Prostate gland (tissue), 2 donors: ENCODE measurements around the gene TMPRSS6. TPM values are rescaled to one million over a fixed set of nuclear protein-coding genes. Genes with fewer than 3 reads are reported as not detected.

Source experiments
- DNase-seq: peaks from one replicate; pipeline ENCODE4 v3.0.0-alpha.2; 2019; ENCODE audit warnings: low spot score
- H3K27ac ChIP-seq, 2 donors: fragments of 200-600 bp; sonication (generic); 2 replicates each; pipeline ENCODE4 v1.5.1; 2017 to 2019
- H3K27me3 ChIP-seq: fragments of 200-600 bp; sonication (generic); replicated peaks from 2 replicates; pipeline ENCODE4 v1.5.1; 2019; ENCODE audit not compliant: insufficient read depth
- H3K36me3 ChIP-seq, 2 donors: fragments of 200-600 bp; sonication (generic); 1 replicate in 1 of 2; 2 replicates in 1 of 2; pipeline versions ENCODE4 v1.5.1 to v1.8.1; 2017 to 2019
- H3K4me1 ChIP-seq: fragments of 200-600 bp; sonication (generic); replicated peaks from 2 replicates; pipeline ENCODE4 v1.5.1; 2019
- H3K4me3 ChIP-seq, 2 donors: fragments of 200-600 bp; sonication (generic); 2 replicates each; pipeline ENCODE4 v1.5.1; 2017 to 2019
- H3K9me3 ChIP-seq: fragments of 200-600 bp; sonication (generic); 2 replicates; pipeline ENCODE4 v1.5.1; 2017
- CTCF ChIP-seq, 4 experiments: fragments of 200-600 bp in 2 of 4; fragments of 450-650 bp in 2 of 4; sonication (generic) in 2 of 4; IDR thresholded peaks; 1 replicate in 3 of 4; 2 replicates in 1 of 4; pipeline ENCODE4 v1.5.1; 2016 to 2019; ENCODE audit warnings: antibody characterized with exemption in 4 of 4, mild to moderate bottlenecking in 2 of 4, moderate library complexity in 2 of 4
- POLR2A ChIP-seq: fragments of 450-650 bp; IDR thresholded peaks from one replicate; pipeline ENCODE4 v1.6.1; 2016; ENCODE audit warnings: antibody characterized with exemption, mild to moderate bottlenecking
- POLR2AphosphoS5 ChIP-seq: sonication (generic); formaldehyde crosslinking; IDR thresholded peaks from one replicate; pipeline ENCODE4 v1.6.1; 2017; ENCODE audit warnings: antibody characterized with exemption
- WGBS: methylation state at CpG from one replicate; pipeline ENCODE4 v1.1.5; 2018; 5-methylcytosine and 5-hydroxymethylcytosine counted together
- intact Hi-C: fragments of 100-400 bp; cut with DNase I; formaldehyde crosslinking; loops from one replicate; pipeline ENCODE4 v1.14.2; 2022
- total RNA-seq, 2 donors: library from RNA; depleted of rRNA; stranded (reverse); fragments of >200 nt; gene quantifications; one replicate each; pipeline ENCODE4 v1.1.0, GENCODE V29; 2016

Gene TMPRSS6
- total RNA-seq, 2 donors from 2014 or later, result 0.45 TPM; not detected in 1

- Histone ChIP-seq H3K9me3 (no peaks in the 10 kb centered on the region), H3K27ac (no peak overlapping the region), H3K36me3 (no peaks in the 10 kb centered on the region), H3K4me3 (no peak overlapping the region), H3K4me1 (no peaks in the 10 kb centered on the region), H3K27me3 (no peaks in the 10 kb centered on the region)
- intact Hi-C loops, result no loop called here
- 37% methylated on average over 7 of the region's 7 CpGs for WGBS
- no peak for DNase-seq
- TF ChIP-seq CTCF (IDR thresholded peaks at IDR 0.05) (no peak), POLR2A (no peak), POLR2AphosphoS5 (no peak)
Measured at GRCh38 chr22:37105154-37105553, 4.4 kb downstream of the TMPRSS6 start.

- no peak for TF ChIP-seq POLR2AphosphoS5
- no peak for TF ChIP-seq POLR2A
- no peak for TF ChIP-seq CTCF (IDR thresholded peaks at IDR 0.05)
- no peaks in the 10 kb centered on the region for H3K36me3 ChIP-seq
- H3K27ac ChIP-seq, result no peak overlapping the region
- no peak overlapping the region for H3K4me3 ChIP-seq
- no peak for DNase-seq
- 75% methylated on average over 14 of the region's 14 CpGs for WGBS
- no peaks in the 10 kb centered on the region for H3K4me1 ChIP-seq
- no peaks in the 10 kb centered on the region for H3K27me3 ChIP-seq
- no peaks in the 10 kb centered on the region for H3K9me3 ChIP-seq
- intact Hi-C loops, result no loop called here
Measured at GRCh38 chr22:37103656-37104452, 5.7 kb downstream of the TMPRSS6 start.

- no peak for DNase-seq
- WGBS, result 54% methylated on average over 18 of the region's 18 CpGs
- H3K4me3 ChIP-seq, result no peak overlapping the region
- H3K9me3 ChIP-seq, result no peaks in the 10 kb centered on the region
- no peaks in the 10 kb centered on the region for H3K4me1 ChIP-seq
- H3K27me3 ChIP-seq, result no peaks in the 10 kb centered on the region
- H3K27ac ChIP-seq, result no peak overlapping the region
- no peak for TF ChIP-seq CTCF (IDR thresholded peaks at IDR 0.05)
- H3K36me3 ChIP-seq, result no peaks in the 10 kb centered on the region
- intact Hi-C loops, result no loop called here
Measured at GRCh38 chr22:37103151-37103550, 6.4 kb downstream of the TMPRSS6 start.

- Histone ChIP-seq H3K36me3 (no peaks in the 10 kb centered on the region), H3K4me1 (no peaks in the 10 kb centered on the region), H3K27ac (no peak overlapping the region), H3K4me3 (no peak overlapping the region), H3K9me3 (no peaks in the 10 kb centered on the region), H3K27me3 (no peaks in the 10 kb centered on the region)
- 93% methylated on average over 10 of the region's 10 CpGs for WGBS
- intact Hi-C loops, result no loop called here
- no peak for DNase-seq
- TF ChIP-seq POLR2A (no peak), POLR2AphosphoS5 (no peak), CTCF (IDR thresholded peaks at IDR 0.05) (no peak)
Measured at GRCh38 chr22:37101311-37102066, 8.0 kb downstream of the TMPRSS6 start.
